ENCODE results near the gene OR2T12. TPM values are rescaled to one million over a fixed set of nuclear protein-coding genes. Genes with fewer than 3 reads are reported as not detected.
"Not testable (repeated sequence)": the region's sequence is repeated elsewhere in the genome, so short reads cannot be mapped to it uniquely, and the experiment has no call there.

The OR2T12 gene
- total and polyA plus RNA-seq, 8 donors, result not detected

- H3K4me3 ChIP-seq, result no peak overlapping the region
- peaks cover 0 to 4% (median 0%) of the 10 kb centered on the region in 3 donors for H3K27me3 ChIP-seq
- H3K9me3 ChIP-seq, result peaks cover 0 to 28% (median 16%) of the 10 kb centered on the region in 4 donors
- no peak overlapping the region for H3K27ac ChIP-seq
- 75 to 90% (median 89%) methylated on average over 10 to 11 of the region's 11 CpGs for WGBS, 5 donors
- no peaks in the 10 kb centered on the region for H3K4me1 ChIP-seq
- intact Hi-C loops (cut with DNase I; ENCODE audit: low total_unique reads), result no loop called here
- H3K36me3 ChIP-seq, result no peaks in the 10 kb centered on the region
- DNase-seq, result no peak
- TF ChIP-seq POLR2A (IDR thresholded peaks at IDR 0.05), result no peak
- no peak for TF ChIP-seq EP300 (IDR thresholded peaks at IDR 0.05)
- TF ChIP-seq CTCF (IDR thresholded peaks at IDR 0.05), result no peak
- no peak for TF ChIP-seq POLR2AphosphoS5 (IDR thresholded peaks at IDR 0.05)
These were observed 13.6 kb upstream of the OR2T12 start for GRCh38 chr1:248316796-248317195.

GRCh38 chr1:248306740-248307139 is 3.5 kb upstream of the OR2T12 start:
- H3K9me3 ChIP-seq; H3K27me3 ChIP-seq; DNase-seq; H3K4me3 ChIP-seq; intact Hi-C loops (cut with DNase I; ENCODE audit: low total_unique reads); H3K27ac ChIP-seq; H3K36me3 ChIP-seq; H3K4me1 ChIP-seq: not testable (repeated sequence)
- 66 to 86% (median 85%) methylated on average over 13 to 15 of the region's 15 CpGs for WGBS, 5 donors

- intact Hi-C loops (cut with DNase I; ENCODE audit: low total_unique reads), result no loop called here
- H3K36me3 ChIP-seq, result no peaks in the 10 kb centered on the region
- H3K4me1 ChIP-seq, result no peaks in the 10 kb centered on the region
- H3K27ac ChIP-seq, result no peak overlapping the region
- TF ChIP-seq CTCF (IDR thresholded peaks at IDR 0.05), result no peak
- no peak for TF ChIP-seq POLR2AphosphoS5 (IDR thresholded peaks at IDR 0.05)
- no peak for TF ChIP-seq EP300 (IDR thresholded peaks at IDR 0.05)
- TF ChIP-seq POLR2A (IDR thresholded peaks at IDR 0.05), result no peak
- no peaks in the 10 kb centered on the region for H3K9me3 ChIP-seq
- DNase-seq, result no peak
- H3K27me3 ChIP-seq, result no peaks in the 10 kb centered on the region
- 84 to 89% (median 88%) methylated on average over 17 to 19 of the region's 19 CpGs for WGBS, 5 donors
- H3K4me3 ChIP-seq, result no peak overlapping the region
These were observed 2.9 kb upstream of the OR2T12 start for GRCh38 chr1:248306103-248306502.

- H3K36me3 ChIP-seq; H3K27me3 ChIP-seq; intact Hi-C loops (cut with DNase I; ENCODE audit: low total_unique reads); DNase-seq; H3K27ac ChIP-seq; H3K4me1 ChIP-seq; H3K4me3 ChIP-seq; H3K9me3 ChIP-seq: not testable (repeated sequence)
- 64 to 77% (median 70%) methylated on average over 9 of the region's 9 CpGs for WGBS, 5 donors
These were observed 2.4 kb upstream of the OR2T12 start for GRCh38 chr1:248305672-248306071.

GRCh38 chr1:248288391-248288790 is 14.8 kb downstream of the OR2T12 start:
- intact Hi-C loops (cut with DNase I; ENCODE audit: low total_unique reads), result no loop called here
- no peak for TF ChIP-seq POLR2A (IDR thresholded peaks at IDR 0.05)
- no peak for TF ChIP-seq POLR2AphosphoS5 (IDR thresholded peaks at IDR 0.05)
- TF ChIP-seq EP300 (IDR thresholded peaks at IDR 0.05), result no peak
- no peak for TF ChIP-seq CTCF (IDR thresholded peaks at IDR 0.05)

More at GRCh38 chr1:248288391-248288790, 14.8 kb downstream of the OR2T12 start:
- Histone ChIP-seq H3K27ac (no peak overlapping the region), H3K4me3 (no peak overlapping the region), H3K9me3 (no peaks in the 10 kb centered on the region), H3K4me1 (no peaks in the 10 kb centered on the region), H3K36me3 (no peaks in the 10 kb centered on the region), H3K27me3 (no peaks in the 10 kb centered on the region)
- DNase-seq, result no peak
- WGBS, 5 donors, result 39 to 54% (median 50%) methylated on average over 6 of the region's 6 CpGs
